Measurements from ENCODE around the gene GTF3A. TPM values are rescaled to one million over a fixed set of nuclear protein-coding genes. Genes with fewer than 3 reads are reported as not detected.

The GTF3A gene
- total and polyA plus RNA-seq, 9 of the 15 experiments (the other 6 are each of a cell fraction or from before 2014, with no cell fraction given): 47.5 to 303 (median 174) TPM

- no peak for FAIRE-seq
- no peak for TF ChIP-seq TSC22D4 (tag; IDR thresholded peaks at IDR 0.05)
- TF ChIP-seq, protein P1, sequence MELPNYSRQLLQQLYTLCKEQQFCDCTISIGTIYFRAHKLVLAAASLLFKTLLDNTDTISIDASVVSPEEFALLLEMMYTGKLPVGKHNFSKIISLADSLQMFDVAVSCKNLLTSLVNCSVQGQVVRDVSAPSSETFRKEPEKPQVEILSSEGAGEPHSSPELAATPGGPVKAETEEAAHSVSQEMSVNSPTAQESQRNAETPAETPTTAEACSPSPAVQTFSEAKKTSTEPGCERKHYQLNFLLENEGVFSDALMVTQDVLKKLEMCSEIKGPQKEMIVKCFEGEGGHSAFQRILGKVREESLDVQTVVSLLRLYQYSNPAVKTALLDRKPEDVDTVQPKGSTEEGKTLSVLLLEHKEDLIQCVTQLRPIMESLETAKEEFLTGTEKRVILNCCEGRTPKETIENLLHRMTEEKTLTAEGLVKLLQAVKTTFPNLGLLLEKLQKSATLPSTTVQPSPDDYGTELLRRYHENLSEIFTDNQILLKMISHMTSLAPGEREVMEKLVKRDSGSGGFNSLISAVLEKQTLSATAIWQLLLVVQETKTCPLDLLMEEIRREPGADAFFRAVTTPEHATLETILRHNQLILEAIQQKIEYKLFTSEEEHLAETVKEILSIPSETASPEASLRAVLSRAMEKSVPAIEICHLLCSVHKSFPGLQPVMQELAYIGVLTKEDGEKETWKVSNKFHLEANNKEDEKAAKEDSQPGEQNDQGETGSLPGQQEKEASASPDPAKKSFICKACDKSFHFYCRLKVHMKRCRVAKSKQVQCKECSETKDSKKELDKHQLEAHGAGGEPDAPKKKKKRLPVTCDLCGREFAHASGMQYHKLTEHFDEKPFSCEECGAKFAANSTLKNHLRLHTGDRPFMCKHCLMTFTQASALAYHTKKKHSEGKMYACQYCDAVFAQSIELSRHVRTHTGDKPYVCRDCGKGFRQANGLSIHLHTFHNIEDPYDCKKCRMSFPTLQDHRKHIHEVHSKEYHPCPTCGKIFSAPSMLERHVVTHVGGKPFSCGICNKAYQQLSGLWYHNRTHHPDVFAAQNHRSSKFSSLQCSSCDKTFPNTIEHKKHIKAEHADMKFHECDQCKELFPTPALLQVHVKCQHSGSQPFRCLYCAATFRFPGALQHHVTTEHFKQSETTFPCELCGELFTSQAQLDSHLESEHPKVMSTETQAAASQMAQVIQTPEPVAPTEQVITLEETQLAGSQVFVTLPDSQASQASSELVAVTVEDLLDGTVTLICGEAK (IDR thresholded peaks at IDR 0.05): 0 out of 2 replicates have a peak, but pooled peaks have one; percentile 9
- TF ChIP-seq, protein P1 (CRISPR knock-in tag; IDR thresholded peaks at IDR 0.05): no peak
- peak; percentile 8 for TF ChIP-seq KDM5B (IDR thresholded peaks at IDR 0.05; ENCODE audit: insufficient replicate concordance, low read depth, low read length)
- 0 out of 2 replicates have a peak, but pooled peaks have one; percentile 27 for TF ChIP-seq FOXK1 (CRISPR knock-in tag; IDR thresholded peaks at IDR 0.05; ENCODE audit: borderline replicate concordance)
- no peak for TF ChIP-seq NR2C2 (CRISPR knock-in tag; IDR thresholded peaks at IDR 0.05)
- TF ChIP-seq NR2C2 (tag; IDR thresholded peaks at IDR 0.05): 0 out of 2 replicates have a peak, but pooled peaks have one; percentile 23
- no peak for TF ChIP-seq ZBTB8A (IDR thresholded peaks at IDR 0.05; ENCODE audit: partially characterized antibody)
These were observed 919 bp downstream of the GTF3A start for GRCh38 chr13:27425158-27425917.

More at GRCh38 chr13:27425158-27425917, 919 bp downstream of the GTF3A start:
- BruUV-seq (replicated peaks): TSS peak; percentile 79
- Histone ChIP-seq H3K79me2 (ENCODE audit: control insufficient read depth, insufficient read depth, low read length) (peaks cover 57% of the 10 kb centered on the region), H3K9me1 (ENCODE audit: control insufficient read depth, insufficient read depth, low read length) (no peaks in the 10 kb centered on the region), H3K4me1 (replicated peaks in 1 of 2; ENCODE audit: control insufficient read depth in 2 of 2, insufficient read depth in 2 of 2, low read length in 2 of 2) (peaks cover 37 to 46% of the 10 kb centered on the region in 2 experiments), H3K27me3 (ENCODE audit: control insufficient read depth in 2 of 2, insufficient read depth in 2 of 2, low read length in 2 of 2) (no peaks in the 10 kb centered on the region), H3K4me3 (peak overlapping the region; percentile 65), H3K27ac (ENCODE audit: extremely low read depth, low read depth, low read length) (peak overlapping the region; percentile 85), H2AFZ (ENCODE audit: low read depth, low read length) (peak overlapping the region; percentile 59), H3K36me3 (ENCODE audit: control insufficient read depth, insufficient read depth, low read length) (peaks cover 41% of the 10 kb centered on the region), H3K4me2 (ENCODE audit: insufficient read depth, low read length) (peak overlapping the region; percentile 98), H3K9ac (ENCODE audit: insufficient read depth in 1 of 2, low read depth in 2 of 2, low read length in 2 of 2) (peak overlapping the region; percentile 88 to 98), H4K20me1 (replicated peaks; ENCODE audit: control insufficient read depth, insufficient read depth, low read length) (peaks cover 7% of the 10 kb centered on the region; the same call in 1 of the 2 replicates), H3K9me3 (replicated peaks; ENCODE audit: control insufficient read depth, insufficient read depth, low read depth, low read length) (0 out of 2 replicates have a peak, but pooled peaks cover 1% of the 10 kb centered on the region)
- intact Hi-C loops (cut with micrococcal nuclease) (loop anchor here (2.0 kb wide), 1 partner anchor 25 kb away; the partner anchor contains the start of gene MTIF3), in situ Hi-C loops (cut with MboI) (no loop called here)
- ChIA-PET CTCF (ENCODE audit: low intra/inter-chr PET ratio) (no interaction called here), POLR2A (interaction anchor here (0.5 to 3.0 kb wide), 4 partner anchors 9 to 442 kb away, joined by 3 to 16 read pairs (median 8); partner anchors contain the start of gene MTIF3)
- WGBS (ENCODE audit: insufficient coverage, low coverage, missing lambda C conversion rate): under 1% methylated on average over 12 of the region's 13 CpGs
- peak; percentile 3 for ATAC-seq
- peak in 2 of 4 experiments; percentile 8 to 14 for DNase-seq (ENCODE audit: extremely low read depth in 1 of 4, low spot score in 3 of 4)

All from K562 (cell line).